NT2/D1 (cell line): ENCODE data around the gene ZMYND19.

Experiments used
- SUZ12 ChIP-seq: IDR thresholded peaks from 2 replicates; pipeline ENCODE4 v1.6.1; 2011; ENCODE audit not compliant: insufficient read length, insufficient read depth; ENCODE audit errors: extremely low read depth
- YY1 ChIP-seq: IDR thresholded peaks from 2 replicates; pipeline ENCODE4 v1.6.1; 2011; ENCODE audit not compliant: insufficient read length, insufficient read depth

GRCh38 chr9:137632230-137633161 is 42.2 kb upstream of the ZMYND19 start:
- TF ChIP-seq SUZ12 (no peak), YY1 (no peak)
